Psoas muscle (tissue), 8 donors: ENCODE measurements around the gene SEMA3B. TPM values are rescaled to one million over a fixed set of nuclear protein-coding genes. Genes with fewer than 3 reads are reported as not detected.
A peak's percentile ranks its signal among the peaks of the same experiment; 100 is the strongest.

ENCODE experiments used
- ATAC-seq, 4 donors: fragments of 200-7000 bp; cut with Tn5 transposase; one replicate each; pipeline ENCODE4 v1.9.1; 2020; ENCODE audit warnings: moderate library complexity in 3 of 4, mild to moderate bottlenecking in 2 of 4
- DNase-seq, 2 donors: peaks; one replicate each; pipeline ENCODE4 v3.0.0-alpha.2; 2020
- H3K27ac ChIP-seq: fragments of 200-600 bp; one replicate; pipeline ENCODE4 v1.8.0; 2022
- H3K27me3 ChIP-seq, 3 donors: fragments of 200-600 bp in 1 of 3; one replicate each; pipeline versions ENCODE4 v1.6.1 to v1.8.0; 2013 to 2022; ENCODE audit warnings: low read length in 2 of 3, mild to moderate bottlenecking in 2 of 3, moderate library complexity in 1 of 3; ENCODE audit not compliant: insufficient read depth in 3 of 3
- H3K36me3 ChIP-seq, 2 donors: fragments of 200-600 bp in 1 of 2; one replicate each; pipeline versions ENCODE4 v1.6.1 to v1.8.0; 2013 to 2022; ENCODE audit warnings: low read depth in 1 of 2, mild to moderate bottlenecking in 1 of 2, moderate library complexity in 1 of 2; ENCODE audit not compliant: insufficient read depth in 1 of 2
- H3K4me1 ChIP-seq: fragments of 200-600 bp; one replicate; pipeline ENCODE4 v1.8.0; 2022
- H3K4me3 ChIP-seq: fragments of 200-600 bp; one replicate; pipeline ENCODE4 v1.8.0; 2022; ENCODE audit warnings: mild to moderate bottlenecking
- H3K9me3 ChIP-seq: fragments of 200-600 bp; one replicate; pipeline ENCODE4 v1.8.0; 2022
- CTCF ChIP-seq: fragments of 200-600 bp; IDR thresholded peaks from one replicate; pipeline ENCODE4 v1.8.0; 2022; ENCODE audit warnings: antibody characterized with exemption
- WGBS, 3 donors: extraction: QIAGEN DNeasy Blood & Tissue Kit; methylation state at CpG; one replicate each; pipeline versions ENCODE4 v1.1.6 to v1.1.7; 2013; 5-methylcytosine and 5-hydroxymethylcytosine counted together
- intact Hi-C, 2 donors: fragments of 100-400 bp; cut with DNase I; formaldehyde crosslinking; loops; one replicate each; pipeline versions ENCODE4 v1.11.0 to v1.14.2; 2022
- polyA plus RNA-seq, 3 donors: library from polyadenylated mRNA; stranded (reverse); fragments of 200-250 nt; gene quantifications; one replicate each; pipeline ENCODE4 v1.2.3, GENCODE V29; 2013
- total RNA-seq, 4 donors: library from RNA; stranded (reverse); fragmentation: NEBNext Ultra II Directional in 2 of 4; extraction: Animal tissue kit (Norgen Biotek cat#: 25700) in 2 of 4; gene quantifications; one replicate each; pipeline versions ENCODE4 v1.2.1 to v1.2.4, GENCODE V29; 2021 to 2023
- donor health status: healthy with polysubstance abuse.
- donor health status: DM: no; HTN: no; CAD: no; lungs with moderate emphysema.
- donor health status: Bipolar disorder and iron deficiency.
- donor health status: healthy.
- donor health status: DM: yes; HTN: yes; CAD: no.
- donor health status: DM: no; HTN: no; CAD: no.
- donor health status: DM: no; HTN: no; CAD: no.
- donor health status: DM: yes; HTN: yes; CAD: no.

The SEMA3B gene
- total and polyA plus RNA-seq, 7 donors: 2.1 to 6.8 (median 3.4) TPM

GRCh38 chr3:50264383-50264963 is 4.5 kb upstream of the SEMA3B start:
- peaks cover 48% of the 10 kb centered on the region for H3K4me1 ChIP-seq
- DNase-seq: peak; percentile 74 to 82
- 17 to 47% (median 35%) methylated on average over 6 to 7 of the region's 7 CpGs for WGBS, 3 donors
- H3K9me3 ChIP-seq: no peaks in the 10 kb centered on the region
- no peak for TF ChIP-seq CTCF
- intact Hi-C loops: loop anchor here in 1 of 2 donors (5.0 to 10.0 kb wide), 2 partner anchors 63 to 280 kb away; partner anchors contain the start of gene TUSC2
- peak overlapping the region; percentile 63 for H3K27ac ChIP-seq
- no peaks in the 10 kb centered on the region for H3K36me3 ChIP-seq
- no peaks in the 10 kb centered on the region for H3K27me3 ChIP-seq
- no peak overlapping the region for H3K4me3 ChIP-seq
- ATAC-seq: no peak

GRCh38 chr3:50264964-50265485 is 3.9 kb upstream of the SEMA3B start:
- H3K4me3 ChIP-seq: no peak overlapping the region
- H3K27me3 ChIP-seq: no peaks in the 10 kb centered on the region
- peaks cover 50% of the 10 kb centered on the region for H3K4me1 ChIP-seq
- peak overlapping the region; percentile 63 for H3K27ac ChIP-seq
- intact Hi-C loops: loop anchor here in 1 of 2 donors (5.0 to 10.0 kb wide), 2 partner anchors 62 to 280 kb away; partner anchors contain the start of gene TUSC2
- H3K9me3 ChIP-seq: no peaks in the 10 kb centered on the region
- WGBS, 3 donors: 52 to 56% (median 54%) methylated on average over 7 of the region's 7 CpGs
- ATAC-seq (no peak), DNase-seq (no peak)
- TF ChIP-seq CTCF: no peak
- no peaks in the 10 kb centered on the region for H3K36me3 ChIP-seq

GRCh38 chr3:50265571-50265970 is 3.4 kb upstream of the SEMA3B start:
- TF ChIP-seq CTCF: no peak
- WGBS, 3 donors: 17 to 54% (median 32%) methylated on average over 1 of the region's 1 CpG
- no peaks in the 10 kb centered on the region for H3K27me3 ChIP-seq
- H3K4me1 ChIP-seq: peaks cover 54% of the 10 kb centered on the region
- no peak overlapping the region for H3K4me3 ChIP-seq
- ATAC-seq (no peak), DNase-seq (no peak)
- intact Hi-C loops: loop anchor here in 1 of 2 donors (10.0 kb wide), 1 partner anchor 279 kb away; no protein-coding TSS in a partner anchor
- H3K9me3 ChIP-seq: no peaks in the 10 kb centered on the region
- peak overlapping the region; percentile 63 for H3K27ac ChIP-seq
- H3K36me3 ChIP-seq: no peaks in the 10 kb centered on the region

- no peaks in the 10 kb centered on the region for H3K27me3 ChIP-seq
- DNase-seq (no peak), ATAC-seq (no peak)
- 69 to 71% (median 70%) methylated on average over 6 of the region's 6 CpGs for WGBS, 3 donors
- H3K27ac ChIP-seq: peak overlapping the region; percentile 63
- H3K4me1 ChIP-seq: peaks cover 49% of the 10 kb centered on the region
- no peak overlapping the region for H3K4me3 ChIP-seq
- TF ChIP-seq CTCF: no peak
- H3K36me3 ChIP-seq: no peaks in the 10 kb centered on the region
- no peaks in the 10 kb centered on the region for H3K9me3 ChIP-seq
- intact Hi-C loops: loop anchor here in 1 of 2 donors (10.0 kb wide), 1 partner anchor 279 kb away; no protein-coding TSS in a partner anchor
These were observed 2.9 kb upstream of the SEMA3B start for GRCh38 chr3:50266017-50266416.
